B cell (primary cell): ENCODE data around the gene NECAP2. TPM values are rescaled to one million over a fixed set of nuclear protein-coding genes. Genes with fewer than 3 reads are reported as not detected.
"Not testable (repeated sequence)": the region's sequence is repeated elsewhere in the genome, so short reads cannot be mapped to it uniquely, and the experiment has no call there.

Source experiments
- ATAC-seq: fragments of 200-7000 bp; cut with Tn5 transposase; one replicate; pipeline ENCODE4 v1.10.0; 2021; ENCODE audit warnings: low read depth, mild to moderate bottlenecking, moderate number of reproducible peaks, moderate library complexity
- CTCF ChIA-PET: fragments of 350-600 bp; sonication (Branson Sonifier 250); formaldehyde crosslinking; loops from one replicate; lab custom pipeline; 2021; ENCODE audit warnings: antibody characterized with exemption, inconsistent platforms; lab: Charles Lee
- POLR2A ChIA-PET: fragments of 350-600 bp; sonication (Branson Sonifier 250); formaldehyde crosslinking; loops from one replicate; lab custom pipeline; 2021; ENCODE audit warnings: antibody characterized with exemption; lab: Charles Lee
- DNase-seq: peaks from one replicate; pipeline ENCODE4 v3.0.0; 2013
- H2AFZ ChIP-seq: 2 replicates; pipeline ENCODE4 v1.6.1; 2012; ENCODE audit warnings: mild to moderate bottlenecking, low read depth, low read length; ENCODE audit not compliant: insufficient read depth, poor library complexity, severe bottlenecking
- H3K27ac ChIP-seq, 2 donors: 1 replicate in 1 of 2; 2 replicates in 1 of 2; pipeline ENCODE4 v1.5.1; 2012 to 2013; ENCODE audit warnings: low read length in 2 of 2, mild to moderate bottlenecking in 2 of 2, moderate library complexity in 1 of 2
- H3K27me3 ChIP-seq, 4 experiments: fragments of 200-600 bp in 1 of 4; sonication (generic) in 1 of 4; replicated peaks in 1 of 4; 1 replicate in 2 of 4; 2 replicates in 2 of 4; pipeline versions ENCODE4 v1.6.1 to v1.7.0; 2013 to 2016; ENCODE audit warnings: low read length in 3 of 4, mild to moderate bottlenecking in 2 of 4, mixed read lengths in 1 of 4, moderate library complexity in 1 of 4; ENCODE audit not compliant: insufficient read depth in 4 of 4, control insufficient read depth in 3 of 4; ENCODE audit errors: control extremely low read depth in 1 of 4
- H3K36me3 ChIP-seq, 2 experiments: replicated peaks in 1 of 2; 1 replicate in 1 of 2; 2 replicates in 1 of 2; pipeline versions ENCODE4 v1.6.1 to v1.7.1; 2013; ENCODE audit warnings: low read length in 1 of 2; ENCODE audit not compliant: insufficient read depth in 2 of 2, control insufficient read depth in 1 of 2; ENCODE audit errors: control extremely low read depth in 1 of 2, extremely low read depth in 1 of 2
- H3K4me1 ChIP-seq, 2 donors: fragments of 200-600 bp in 1 of 2; sonication (generic) in 1 of 2; 1 replicate in 1 of 2; 2 replicates in 1 of 2; pipeline versions ENCODE4 v1.5.1 to v1.6.1; 2013 to 2017; ENCODE audit warnings: low read length in 2 of 2; ENCODE audit not compliant: control insufficient read depth in 2 of 2, insufficient read depth in 2 of 2
- H3K4me2 ChIP-seq: replicated peaks from 2 replicates; pipeline ENCODE3; 2012; ENCODE audit warnings: mild to moderate bottlenecking, low read depth, low read length; ENCODE audit not compliant: poor library complexity, severe bottlenecking
- H3K4me3 ChIP-seq, 5 experiments: fragments of 200-600 bp in 1 of 5; sonication (generic) in 1 of 5; 1 replicate in 3 of 5; 2 replicates in 2 of 5; pipeline versions ENCODE4 v1.5.1 to v1.7.0; 2011 to 2016; ENCODE audit warnings: low read length in 4 of 5, mild to moderate bottlenecking in 4 of 5, low read depth in 2 of 5, control low read depth in 1 of 5, moderate library complexity in 1 of 5; ENCODE audit not compliant: insufficient read depth in 1 of 5; ENCODE audit errors: control extremely low read depth in 1 of 5, extremely low read depth in 1 of 5
- H3K79me2 ChIP-seq: fragments of 200-600 bp; sonication (generic); one replicate; pipeline ENCODE4 v1.6.0; 2016; ENCODE audit warnings: low read length; ENCODE audit not compliant: control insufficient read depth, insufficient read depth
- H3K9ac ChIP-seq: fragments of 200-600 bp; sonication (generic); 2 replicates; pipeline ENCODE4 v1.6.1; 2017; ENCODE audit warnings: mild to moderate bottlenecking, low read length, moderate library complexity
- H3K9me3 ChIP-seq, 3 donors: one replicate each; pipeline versions ENCODE4 v1.6.1 to v1.7.1; 2013; ENCODE audit warnings: low read length in 2 of 3; ENCODE audit not compliant: control insufficient read depth in 2 of 3, insufficient read depth in 1 of 3; ENCODE audit errors: control extremely low read depth in 1 of 3
- H4K20me1 ChIP-seq: 2 replicates; pipeline ENCODE4 v1.6.0; 2012; ENCODE audit warnings: mild to moderate bottlenecking, low read length; ENCODE audit not compliant: insufficient read depth, control insufficient read depth, poor library complexity, severe bottlenecking
- H3K27ac Mint-ChIP-seq: one replicate; pipeline ENCODE4 v1.8.0; 2021; ENCODE audit warnings: mixed read lengths
- H3K27me3 Mint-ChIP-seq: one replicate; pipeline ENCODE4 v1.8.0; 2021; ENCODE audit warnings: mixed read lengths
- H3K4me1 Mint-ChIP-seq: one replicate; pipeline ENCODE4 v1.8.0; 2021; ENCODE audit warnings: mixed read lengths
- H3K4me3 Mint-ChIP-seq: one replicate; pipeline ENCODE4 v1.8.0; 2021; ENCODE audit warnings: mixed read lengths
- H3K9me3 Mint-ChIP-seq: one replicate; pipeline ENCODE4 v1.8.0; 2022; ENCODE audit warnings: mixed read lengths; ENCODE audit not compliant: insufficient read depth
- EZH2 ChIP-seq: IDR thresholded peaks from 2 replicates; pipeline ENCODE4 v1.6.1; 2012; ENCODE audit warnings: borderline replicate concordance, low read depth, mild to moderate bottlenecking, moderate library complexity, low read length; ENCODE audit not compliant: insufficient read depth, poor library complexity, severe bottlenecking
- WGBS: methylation state at CpG from one replicate; pipeline ENCODE4 v1.1.5; 2013; ENCODE audit warnings: missing lambda C conversion rate; ENCODE audit not compliant: insufficient coverage; 5-methylcytosine and 5-hydroxymethylcytosine counted together
- intact Hi-C: fragments of 100-400 bp; cut with micrococcal nuclease; formaldehyde crosslinking; loops from one replicate; pipeline ENCODE4 v1.10.0; 2022
- polyA plus RNA-seq: library from polyadenylated mRNA; depleted of rRNA; stranded (reverse); fragments of >200 nt; gene quantifications from 2 replicates; pipeline ENCODE4 v1.2.3, GENCODE V29; 2012
- total RNA-seq, 2 donors: library from RNA; stranded (reverse); fragments of 120-200 nt in 1 of 2; gene quantifications; 1 replicate in 1 of 2; 2 replicates in 1 of 2; pipeline versions ENCODE4 v1.2.3 to v1.2.4, GENCODE V29; 2013 to 2022
- TF ChIP-seq, protein P1 (sequence below): fragments of 200-600 bp; IDR thresholded peaks from one replicate; pipeline ENCODE4 v1.8.0; 2022; ENCODE audit warnings: antibody characterized with exemption, mild to moderate bottlenecking

The NECAP2 gene
- total and polyA plus RNA-seq, 2 donors (not counting 1 experiment from before 2014, with no cell fraction given), result 77.3 to 81.5 TPM

GRCh38 chr1:16483639-16484500 is 43.3 kb downstream of the NECAP2 start:
- H3K9me3 ChIP-seq, H3K4me3 ChIP-seq, H4K20me1 ChIP-seq, H3K27ac Mint-ChIP-seq, intact Hi-C loops, H2AFZ ChIP-seq, H3K4me1 Mint-ChIP-seq, CTCF ChIA-PET, POLR2A ChIA-PET, H3K4me1 ChIP-seq, H3K9me3 Mint-ChIP-seq, H3K27ac ChIP-seq, H3K27me3 Mint-ChIP-seq, H3K4me3 Mint-ChIP-seq, H3K79me2 ChIP-seq, H3K27me3 ChIP-seq, H3K9ac ChIP-seq, DNase-seq, ATAC-seq, H3K4me2 ChIP-seq: not testable (repeated sequence)
- 96% methylated on average over 38 of the region's 45 CpGs for WGBS
- H3K36me3 ChIP-seq, result peaks cover 0 to 11% of the 10 kb centered on the region in 2 experiments

DNA sequence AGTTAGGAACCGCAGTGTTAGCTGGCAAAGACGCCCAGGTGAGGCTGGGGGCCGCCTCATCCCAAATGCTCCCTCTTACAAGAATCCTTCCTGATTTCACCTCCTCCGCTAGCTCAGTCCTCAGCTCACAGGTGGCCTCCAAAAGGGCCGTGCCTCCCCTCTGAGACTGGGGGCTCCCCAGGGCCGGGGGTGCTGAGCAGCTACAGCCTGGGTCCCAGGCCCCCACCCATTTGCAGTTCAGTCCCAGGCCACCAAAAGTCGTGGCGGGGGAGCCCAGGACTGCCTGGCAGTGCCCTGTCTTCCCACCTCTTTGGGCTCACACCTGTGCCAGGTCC is 43.9 kb downstream of the NECAP2 start:
- Histone ChIP-seq H3K79me2 (no peaks in the 10 kb centered on the region), H4K20me1 (no peaks in the 10 kb centered on the region), H3K4me3 (no peak overlapping the region), H3K9ac (no peak overlapping the region), H3K4me1 (no peaks in the 10 kb centered on the region), H3K27me3 (no peaks in the 10 kb centered on the region), H3K9me3 (no peaks in the 10 kb centered on the region), H2AFZ (no peak overlapping the region), H3K4me2 (no peak overlapping the region), H3K36me3 (peaks cover 0 to 11% of the 10 kb centered on the region in 2 experiments), H3K27ac (no peak overlapping the region)
- ChIA-PET CTCF (no interaction called here), POLR2A (no interaction called here)
- no peak overlapping the region for H3K27ac Mint-ChIP-seq
- no peaks in the 10 kb centered on the region for H3K9me3 Mint-ChIP-seq
- 96% methylated on average over 3 of the region's 8 CpGs for WGBS
- intact Hi-C loops, result no loop called here
- TF ChIP-seq, protein P1, sequence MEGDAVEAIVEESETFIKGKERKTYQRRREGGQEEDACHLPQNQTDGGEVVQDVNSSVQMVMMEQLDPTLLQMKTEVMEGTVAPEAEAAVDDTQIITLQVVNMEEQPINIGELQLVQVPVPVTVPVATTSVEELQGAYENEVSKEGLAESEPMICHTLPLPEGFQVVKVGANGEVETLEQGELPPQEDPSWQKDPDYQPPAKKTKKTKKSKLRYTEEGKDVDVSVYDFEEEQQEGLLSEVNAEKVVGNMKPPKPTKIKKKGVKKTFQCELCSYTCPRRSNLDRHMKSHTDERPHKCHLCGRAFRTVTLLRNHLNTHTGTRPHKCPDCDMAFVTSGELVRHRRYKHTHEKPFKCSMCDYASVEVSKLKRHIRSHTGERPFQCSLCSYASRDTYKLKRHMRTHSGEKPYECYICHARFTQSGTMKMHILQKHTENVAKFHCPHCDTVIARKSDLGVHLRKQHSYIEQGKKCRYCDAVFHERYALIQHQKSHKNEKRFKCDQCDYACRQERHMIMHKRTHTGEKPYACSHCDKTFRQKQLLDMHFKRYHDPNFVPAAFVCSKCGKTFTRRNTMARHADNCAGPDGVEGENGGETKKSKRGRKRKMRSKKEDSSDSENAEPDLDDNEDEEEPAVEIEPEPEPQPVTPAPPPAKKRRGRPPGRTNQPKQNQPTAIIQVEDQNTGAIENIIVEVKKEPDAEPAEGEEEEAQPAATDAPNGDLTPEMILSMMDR, result no peak
- no peak for TF ChIP-seq EZH2
- H3K27me3 Mint-ChIP-seq, result no peaks in the 10 kb centered on the region
- no peaks in the 10 kb centered on the region for H3K4me1 Mint-ChIP-seq
- ATAC-seq (no peak), DNase-seq (no peak)
- no peak overlapping the region for H3K4me3 Mint-ChIP-seq
